ENCODE data around the gene SFMBT1.

DNA sequence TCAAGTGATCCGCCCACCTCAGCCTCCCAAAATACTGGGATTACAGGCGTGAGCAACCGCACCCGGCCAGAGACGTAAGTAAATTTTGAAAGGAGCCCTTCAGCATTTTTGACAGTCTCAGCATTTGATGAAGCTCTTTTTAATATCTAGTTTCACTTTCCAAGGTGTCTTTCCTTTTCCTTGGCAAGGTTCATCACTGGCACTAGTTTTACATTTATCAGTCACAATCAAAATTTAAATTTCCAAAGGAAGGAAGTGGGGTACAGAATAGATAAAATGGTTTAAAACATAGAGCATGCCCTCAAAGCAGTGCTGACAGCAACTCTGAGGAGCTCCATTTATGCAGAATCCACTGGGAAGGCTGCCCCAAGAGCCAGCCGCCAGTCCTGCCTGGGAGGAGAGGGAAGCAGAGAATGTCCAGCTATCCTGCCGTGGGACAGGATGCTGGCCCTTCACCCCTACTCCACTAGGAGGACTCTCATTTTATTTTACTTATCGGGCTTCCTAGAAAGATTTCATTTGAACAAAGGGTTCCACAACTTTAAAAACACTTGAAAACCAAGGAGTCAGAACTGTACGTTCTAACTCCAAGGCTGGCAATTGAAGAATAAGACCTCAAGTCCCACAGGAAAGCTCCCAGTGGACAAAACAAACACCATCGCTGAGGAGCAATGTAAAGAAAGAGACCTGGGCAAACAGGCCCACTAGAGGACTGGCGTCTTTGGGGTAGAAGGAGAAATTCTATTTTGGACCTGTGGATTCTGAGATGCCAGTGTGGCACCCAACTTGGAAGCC, 9.9 kb downstream of the SFMBT1 start:
- TF ChIP-seq RAD21 (conservative IDR thresholded peaks at IDR 0.05 in 1 of 2, IDR thresholded peaks at IDR 0.05 in 1 of 2) (no peak), EP300 (IDR thresholded peaks at IDR 0.05) (no peak)
